ENCODE measurements around the gene GRIN2C.

The GRIN2C gene

GRCh38 chr17:74848656-74849399, 10.9 kb downstream of the GRIN2C start:
- TF ChIP-seq CTCF (IDR thresholded peaks at IDR 0.05; ENCODE audit: borderline replicate concordance, control extremely low read depth, extremely low read depth, insufficient read depth, missing control alignments) = no peak
- in situ Hi-C loops (cut with MboI; ENCODE audit: low sequenced_read_pairs, unreplicated experiment) = no loop called here
- DNase-seq (ENCODE audit: low spot score) = no peak

- in situ Hi-C loops (cut with MboI; ENCODE audit: low sequenced_read_pairs, unreplicated experiment) = no loop called here
- DNase-seq (ENCODE audit: low spot score) = no peak
- no peak for TF ChIP-seq CTCF (IDR thresholded peaks at IDR 0.05; ENCODE audit: borderline replicate concordance, control extremely low read depth, extremely low read depth, insufficient read depth, missing control alignments)
These were observed 13.1 kb downstream of the GRIN2C start for GRCh38 chr17:74846621-74847020.

GRCh38 chr17:74843352-74843627, 16.4 kb downstream of the GRIN2C start:
- in situ Hi-C loops (cut with MboI; ENCODE audit: low sequenced_read_pairs, unreplicated experiment) = no loop called here
- TF ChIP-seq CTCF (IDR thresholded peaks at IDR 0.05; ENCODE audit: borderline replicate concordance, control extremely low read depth, extremely low read depth, insufficient read depth, missing control alignments) = no peak
- no peak for DNase-seq (ENCODE audit: low spot score)

- DNase-seq (ENCODE audit: low spot score) = peak; percentile 75
- in situ Hi-C loops (cut with MboI; ENCODE audit: low sequenced_read_pairs, unreplicated experiment) = no loop called here
- TF ChIP-seq CTCF (IDR thresholded peaks at IDR 0.05; ENCODE audit: borderline replicate concordance, control extremely low read depth, extremely low read depth, insufficient read depth, missing control alignments) = peak; percentile 47
These were observed 16.9 kb downstream of the GRIN2C start for GRCh38 chr17:74842599-74843351.

- DNase-seq (ENCODE audit: low spot score) = no peak
- in situ Hi-C loops (cut with MboI; ENCODE audit: low sequenced_read_pairs, unreplicated experiment) = no loop called here
- TF ChIP-seq CTCF (IDR thresholded peaks at IDR 0.05; ENCODE audit: borderline replicate concordance, control extremely low read depth, extremely low read depth, insufficient read depth, missing control alignments) = no peak
These were observed 17.5 kb downstream of the GRIN2C start for GRCh38 chr17:74842146-74842598.

- DNase-seq (ENCODE audit: low spot score) = no peak
- no peak for TF ChIP-seq CTCF (IDR thresholded peaks at IDR 0.05; ENCODE audit: borderline replicate concordance, control extremely low read depth, extremely low read depth, insufficient read depth, missing control alignments)
- in situ Hi-C loops (cut with MboI; ENCODE audit: low sequenced_read_pairs, unreplicated experiment) = no loop called here
These were observed 18.6 kb downstream of the GRIN2C start for GRCh38 chr17:74840989-74841666.
